GM12878 (cell line): ENCODE data around the gene PRKG1. TPM values are rescaled to one million over a fixed set of nuclear protein-coding genes. Genes with fewer than 3 reads are reported as not detected.

Experiments
- ATAC-seq: fragments of 200-7000 bp; cut with Tn5 transposase; 3 replicates; pipeline ENCODE4 v1.9.1; 2020; ENCODE audit warnings: mild to moderate bottlenecking, moderate library complexity
- BruUV-seq: library from RNA; stranded (reverse); fragments of 400-500 nt; replicated peaks from 2 replicates; lab custom pipeline; 2021; lab: Mats Ljungman, UMichigan
- CTCF ChIA-PET: fragments of 300-600 bp; sonication (Branson Sonifier 250); formaldehyde crosslinking; extraction: SDS; loops from one replicate; lab custom pipeline; 2021; ENCODE audit warnings: inconsistent platforms; lab: Yijun Ruan, JAX
- POLR2A ChIA-PET: fragments of 350-600 bp; formaldehyde crosslinking; extraction: SDS; loops from one replicate; lab custom pipeline; 2021; ENCODE audit warnings: inconsistent platforms; lab: Charles Lee
- RAD21 ChIA-PET: fragments of 300-600 bp; sonication (Branson Sonifier 250); formaldehyde crosslinking; loops from one replicate; lab custom pipeline; 2023; ENCODE audit warnings: antibody characterized with exemption; ENCODE audit not compliant: unreplicated experiment; lab: Charles Lee
- SMC1A ChIA-PET: fragments of 300-600 bp; sonication (Branson Sonifier 250); formaldehyde crosslinking; loops from one replicate; lab custom pipeline; 2023; ENCODE audit not compliant: unreplicated experiment, uncharacterized antibody; lab: Charles Lee
- DNase-seq: peaks from one replicate; pipeline ENCODE4 v3.0.0-alpha.2; 2011; ENCODE audit warnings: low read depth, low spot score
- FAIRE-seq: peaks from 3 replicates; lab custom pipeline; 2011; peaks lifted over from hg19 to GRCh38; lab: Jason Lieb, UNC
- H2AFZ ChIP-seq: 2 replicates; pipeline ENCODE4 v1.6.0; 2011; ENCODE audit warnings: low read depth, low read length, control low read depth; ENCODE audit not compliant: control insufficient read depth
- H3K27ac ChIP-seq: 2 replicates; pipeline ENCODE4 v1.5.1; 2011; ENCODE audit warnings: control low read depth; ENCODE audit not compliant: control insufficient read depth, insufficient read depth
- H3K27me3 ChIP-seq, 2 experiments: replicated peaks in 1 of 2; 2 replicates each; pipeline versions ENCODE4 v1.6.0 to v1.6.1; 2011; ENCODE audit warnings: low read length in 1 of 2; ENCODE audit not compliant: control insufficient read depth in 2 of 2, insufficient read depth in 2 of 2
- H3K36me3 ChIP-seq, 2 experiments: 2 replicates each; pipeline ENCODE4 v1.5.1; 2011; ENCODE audit warnings: low read length in 1 of 2; ENCODE audit not compliant: control insufficient read depth in 2 of 2, insufficient read depth in 2 of 2
- H3K4me1 ChIP-seq: 2 replicates; pipeline ENCODE4 v1.6.1; 2011; ENCODE audit warnings: mild to moderate bottlenecking, low read length, moderate library complexity, mixed read lengths; ENCODE audit not compliant: control insufficient read depth, insufficient read depth
- H3K4me2 ChIP-seq: 2 replicates; pipeline ENCODE4 v1.6.0; 2011; ENCODE audit warnings: control low read depth; ENCODE audit not compliant: control insufficient read depth, insufficient read depth
- H3K4me3 ChIP-seq: fragments of 200-600 bp; sonication (generic); 2 replicates; pipeline ENCODE4 v1.5.1; 2016
- H3K79me2 ChIP-seq: 2 replicates; pipeline ENCODE4 v1.6.0; 2011; ENCODE audit warnings: low read length; ENCODE audit not compliant: control insufficient read depth, insufficient read depth
- H3K9ac ChIP-seq: 2 replicates; pipeline ENCODE4 v1.8.0; 2011; ENCODE audit warnings: low read length, control low read depth, mixed read lengths; ENCODE audit not compliant: control insufficient read depth, insufficient read depth
- H3K9me3 ChIP-seq: replicated peaks from 3 replicates; pipeline ENCODE4 v1.5.1; 2011; ENCODE audit warnings: mild to moderate bottlenecking, low read length; ENCODE audit not compliant: control insufficient read depth, insufficient read depth
- H4K20me1 ChIP-seq: 2 replicates; pipeline ENCODE4 v1.6.0; 2011; ENCODE audit not compliant: control insufficient read depth, insufficient read depth
- ATF2 ChIP-seq: IDR thresholded peaks from 2 replicates; pipeline ENCODE4 v1.6.1; 2012; ENCODE audit warnings: low read length, inconsistent platforms
- KAT2A ChIP-seq: conservative IDR thresholded peaks from 2 replicates; pipeline ENCODE4 v1.6.1; 2011; ENCODE audit warnings: low read depth, low read length; ENCODE audit not compliant: control insufficient read depth
- NFYA ChIP-seq: IDR thresholded peaks from 2 replicates; pipeline ENCODE4 v1.6.1; 2011; ENCODE audit warnings: low read depth, mild to moderate bottlenecking, low read length, improper control_type of control experiment, borderline replicate concordance
- POLR2A ChIP-seq: IDR thresholded peaks from 2 replicates; pipeline ENCODE4 v1.6.1; 2011; ENCODE audit warnings: low read depth, mild to moderate bottlenecking, low read length
- RAD51 ChIP-seq: fragments of 450-650 bp; IDR thresholded peaks from 2 replicates; pipeline ENCODE4 v1.6.1; 2016; ENCODE audit warnings: moderate library complexity, mild to moderate bottlenecking, inconsistent platforms
- RBBP5 ChIP-seq: fragments of 200-600 bp; sonication (generic); conservative IDR thresholded peaks from 2 replicates; pipeline ENCODE4 v1.6.1; 2016
- RFX5 ChIP-seq: IDR thresholded peaks from 2 replicates; pipeline ENCODE4 v1.6.1; 2011; ENCODE audit warnings: low read depth, low read length, improper control_type of control experiment
- SMC3 ChIP-seq: IDR thresholded peaks from 2 replicates; pipeline ENCODE4 v1.6.1; 2011; ENCODE audit warnings: low read length, improper control_type of control experiment, borderline replicate concordance
- SUZ12 ChIP-seq: fragments of 200-600 bp; sonication (generic); IDR thresholded peaks from one replicate; pipeline ENCODE4 v1.6.1; 2018; ENCODE audit warnings: antibody characterized with exemption, mild to moderate bottlenecking; ENCODE audit not compliant: unreplicated experiment
- WGBS: methylation state at CpG from one replicate; pipeline ENCODE4 v1.1.6; 2016; ENCODE audit warnings: low lambda C conversion rate; ENCODE audit not compliant: insufficient replicate concordance, insufficient coverage; ENCODE audit errors: missing lambda C conversion rate; 5-methylcytosine and 5-hydroxymethylcytosine counted together
- in situ Hi-C: fragments of 300-500 bp; cut with MboI; formaldehyde crosslinking; loops from 9 replicates; pipeline ENCODE4 v1.14.3; 2018; ENCODE audit warnings: mixed read lengths
- intact Hi-C: fragments of 100-400 bp; cut with micrococcal nuclease; formaldehyde crosslinking; loops from one replicate; pipeline ENCODE4 v1.14.2; 2022; ENCODE audit not compliant: unreplicated experiment
- polyA plus RNA-seq, 11 experiments: library from polyadenylated mRNA; depleted of rRNA in 4 of 11; unstranded in 6 of 11; stranded (reverse) in 5 of 11; fragments of >200 nt; fragmentation: Nextera tagmentation in 4 of 11; fragmentation: Illumina TruSeq in 1 of 11; extraction: Ambion mirVana in 4 of 11; extraction: Trizol in 1 of 11; gene quantifications; 1 replicate in 1 of 11; 2 replicates in 10 of 11; pipeline versions ENCODE4 v1.2.1 to v1.2.3, GENCODE V29; 2011 to 2016; ENCODE audit warnings: inconsistent platforms in 2 of 11, missing spikeins in 2 of 11, low read depth in 1 of 11
- total RNA-seq, 4 experiments: library from RNA; depleted of rRNA in 3 of 4; stranded (reverse); fragments of >200 nt in 3 of 4; fragmentation: Illumina TruSeq in 1 of 4; extraction: Trizol in 1 of 4; gene quantifications; 2 replicates each; pipeline versions ENCODE4 v1.2.1 to v1.2.3, GENCODE V29; 2013 to 2021
- TF ChIP-seq, protein P1 (sequence below): IDR thresholded peaks from 2 replicates; pipeline ENCODE4 v1.6.1; 2011; ENCODE audit warnings: low read depth, mild to moderate bottlenecking, low read length, moderate library complexity, borderline replicate concordance; ENCODE audit errors: extremely low read depth
- TF ChIP-seq, protein P2 (sequence below): fragments of 450-650 bp; IDR thresholded peaks from 2 replicates; pipeline ENCODE4 v1.6.1; 2017; ENCODE audit warnings: mild to moderate bottlenecking, moderate library complexity

Gene PRKG1
- total and polyA plus RNA-seq, 10 of the 15 experiments (the other 5 are each of a cell fraction or from before 2014, with no cell fraction given), result 0.04 to 0.05 TPM; not detected in 8

DNA sequence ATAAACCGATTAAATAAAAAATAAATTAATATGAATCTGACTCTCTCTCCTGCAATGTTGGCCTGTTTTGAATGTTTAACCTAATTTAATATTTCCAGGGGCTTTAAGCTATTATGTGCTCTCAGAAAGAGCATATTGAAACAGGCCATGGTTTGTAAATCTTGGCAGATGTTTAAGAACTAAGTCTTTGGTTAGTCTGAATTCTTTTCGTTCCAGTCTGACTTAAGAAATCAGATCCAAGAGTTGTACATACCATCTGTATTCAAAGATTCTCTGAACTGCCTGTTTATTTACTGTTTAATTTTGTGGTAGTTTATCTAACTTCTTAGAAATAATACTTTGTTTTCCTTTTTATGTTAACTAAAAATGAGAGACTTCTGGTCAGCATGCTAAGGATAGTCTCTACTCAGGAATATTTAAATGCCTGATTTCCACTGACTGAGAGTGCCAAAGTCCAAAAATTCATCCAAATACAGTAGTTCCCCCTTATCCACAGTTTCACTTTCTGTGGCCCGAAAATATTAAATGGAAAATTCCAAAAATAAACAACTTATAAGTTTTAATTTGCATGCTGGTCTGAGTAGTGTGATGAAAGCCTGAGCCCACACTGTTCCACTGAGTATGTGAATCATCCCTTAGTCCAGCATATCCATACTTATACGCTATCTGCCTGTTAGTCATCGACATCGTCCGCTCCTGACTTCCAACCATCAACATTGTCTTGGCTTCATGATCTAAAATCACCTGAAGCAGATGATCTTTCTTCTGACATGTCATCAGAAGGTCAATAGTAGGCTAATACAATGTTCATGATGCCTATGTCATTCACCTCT lies 863.2 kb downstream of the PRKG1 start:
- no TSS peak for BruUV-seq
- H4K20me1 ChIP-seq, result no peaks in the 10 kb centered on the region
- no peak for DNase-seq
- in situ Hi-C loops, result no loop called here
- H2AFZ ChIP-seq, result no peak overlapping the region
- ChIA-PET POLR2A (no interaction called here), RAD21 (no interaction called here), SMC1A (interaction anchor here (0.8 to 1.3 kb wide), 2 partner anchors 9 to 284 kb away, joined by 3 to 4 read pairs; no protein-coding TSS in a partner anchor), CTCF (no interaction called here)
- no peaks in the 10 kb centered on the region for H3K27me3 ChIP-seq
- WGBS, result 37% methylated on average over 7 of the region's 7 CpGs
- no peak for ATAC-seq
- no peak overlapping the region for H3K27ac ChIP-seq
- FAIRE-seq, result no peak
- H3K4me2 ChIP-seq, result no peak overlapping the region
- H3K4me1 ChIP-seq, result no peaks in the 10 kb centered on the region
- TF ChIP-seq, protein P1, sequence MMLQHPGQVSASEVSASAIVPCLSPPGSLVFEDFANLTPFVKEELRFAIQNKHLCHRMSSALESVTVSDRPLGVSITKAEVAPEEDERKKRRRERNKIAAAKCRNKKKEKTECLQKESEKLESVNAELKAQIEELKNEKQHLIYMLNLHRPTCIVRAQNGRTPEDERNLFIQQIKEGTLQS, result no peak
- TF ChIP-seq RAD51, result no peak
- TF ChIP-seq, protein P2, sequence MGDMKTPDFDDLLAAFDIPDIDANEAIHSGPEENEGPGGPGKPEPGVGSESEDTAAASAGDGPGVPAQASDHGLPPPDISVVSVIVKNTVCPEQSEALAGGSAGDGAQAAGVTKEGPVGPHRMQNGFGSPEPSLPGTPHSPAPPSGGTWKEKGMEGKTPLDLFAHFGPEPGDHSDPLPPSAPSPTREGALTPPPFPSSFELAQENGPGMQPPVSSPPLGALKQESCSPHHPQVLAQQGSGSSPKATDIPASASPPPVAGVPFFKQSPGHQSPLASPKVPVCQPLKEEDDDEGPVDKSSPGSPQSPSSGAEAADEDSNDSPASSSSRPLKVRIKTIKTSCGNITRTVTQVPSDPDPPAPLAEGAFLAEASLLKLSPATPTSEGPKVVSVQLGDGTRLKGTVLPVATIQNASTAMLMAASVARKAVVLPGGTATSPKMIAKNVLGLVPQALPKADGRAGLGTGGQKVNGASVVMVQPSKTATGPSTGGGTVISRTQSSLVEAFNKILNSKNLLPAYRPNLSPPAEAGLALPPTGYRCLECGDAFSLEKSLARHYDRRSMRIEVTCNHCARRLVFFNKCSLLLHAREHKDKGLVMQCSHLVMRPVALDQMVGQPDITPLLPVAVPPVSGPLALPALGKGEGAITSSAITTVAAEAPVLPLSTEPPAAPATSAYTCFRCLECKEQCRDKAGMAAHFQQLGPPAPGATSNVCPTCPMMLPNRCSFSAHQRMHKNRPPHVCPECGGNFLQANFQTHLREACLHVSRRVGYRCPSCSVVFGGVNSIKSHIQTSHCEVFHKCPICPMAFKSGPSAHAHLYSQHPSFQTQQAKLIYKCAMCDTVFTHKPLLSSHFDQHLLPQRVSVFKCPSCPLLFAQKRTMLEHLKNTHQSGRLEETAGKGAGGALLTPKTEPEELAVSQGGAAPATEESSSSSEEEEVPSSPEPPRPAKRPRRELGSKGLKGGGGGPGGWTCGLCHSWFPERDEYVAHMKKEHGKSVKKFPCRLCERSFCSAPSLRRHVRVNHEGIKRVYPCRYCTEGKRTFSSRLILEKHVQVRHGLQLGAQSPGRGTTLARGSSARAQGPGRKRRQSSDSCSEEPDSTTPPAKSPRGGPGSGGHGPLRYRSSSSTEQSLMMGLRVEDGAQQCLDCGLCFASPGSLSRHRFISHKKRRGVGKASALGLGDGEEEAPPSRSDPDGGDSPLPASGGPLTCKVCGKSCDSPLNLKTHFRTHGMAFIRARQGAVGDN, result no peak
- no peak for TF ChIP-seq ATF2
- no peak for TF ChIP-seq SUZ12
- no peak for TF ChIP-seq KAT2A
- TF ChIP-seq POLR2A, result no peak
- no peak for TF ChIP-seq RBBP5
- no peak for TF ChIP-seq RFX5
- TF ChIP-seq NFYA, result no peak
- no peak for TF ChIP-seq SMC3
- no peaks in the 10 kb centered on the region for H3K36me3 ChIP-seq
- intact Hi-C loops, result no loop called here
- no peaks in the 10 kb centered on the region for H3K9me3 ChIP-seq
- H3K4me3 ChIP-seq, result no peak overlapping the region
- no peak overlapping the region for H3K9ac ChIP-seq
- no peaks in the 10 kb centered on the region for H3K79me2 ChIP-seq
